GM19193 (cell line): ENCODE results near the gene ADAM23.

ENCODE experiments used
- POLR2A ChIP-seq: IDR thresholded peaks from 4 replicates; pipeline ENCODE4 v1.6.1; 2011; ENCODE audit not compliant: insufficient read depth, insufficient read length; ENCODE audit errors: extremely low read depth

The ADAM23 gene

DNA sequence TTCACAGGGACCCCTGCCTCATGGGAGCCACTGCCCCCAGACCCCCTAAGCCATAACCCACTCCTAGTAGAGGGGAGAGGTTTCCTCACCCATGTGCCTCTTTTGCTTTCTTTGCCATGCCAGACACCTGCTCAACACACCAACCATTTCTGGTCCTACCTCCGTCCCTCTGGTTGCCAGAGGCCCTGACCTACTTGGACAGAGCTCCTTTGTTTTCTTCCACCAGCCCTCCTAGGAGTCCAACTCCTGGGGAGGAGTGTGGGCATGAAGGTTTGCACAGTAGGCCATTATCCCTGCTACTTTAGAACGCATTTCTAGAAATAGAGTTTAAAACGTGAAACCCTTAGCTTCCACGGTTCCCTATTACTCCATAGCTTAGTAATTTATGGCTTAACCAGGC is 122.3 kb downstream of the ADAM23 start:
- no peak for TF ChIP-seq POLR2A

DNA sequence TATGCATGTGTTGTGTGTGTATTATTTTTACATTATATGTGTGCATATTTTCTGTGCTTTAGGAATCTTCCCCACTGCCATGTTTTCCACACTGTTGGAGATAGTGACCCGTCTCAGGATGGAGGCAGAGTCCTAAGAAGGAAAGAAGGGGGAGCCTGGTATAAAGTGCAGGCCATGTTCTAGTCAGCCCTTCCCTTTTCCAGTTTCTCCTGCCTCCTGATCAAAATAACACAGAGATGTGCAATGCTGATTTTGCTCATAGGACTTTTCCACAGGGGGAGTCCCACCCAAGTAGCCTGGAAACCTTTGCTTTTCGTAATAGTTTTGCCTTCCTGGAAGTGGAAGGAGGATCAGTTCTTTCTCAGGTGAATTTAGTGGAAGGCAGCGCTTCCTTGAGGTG is 126.1 kb downstream of the ADAM23 start:
- TF ChIP-seq POLR2A, result no peak

DNA sequence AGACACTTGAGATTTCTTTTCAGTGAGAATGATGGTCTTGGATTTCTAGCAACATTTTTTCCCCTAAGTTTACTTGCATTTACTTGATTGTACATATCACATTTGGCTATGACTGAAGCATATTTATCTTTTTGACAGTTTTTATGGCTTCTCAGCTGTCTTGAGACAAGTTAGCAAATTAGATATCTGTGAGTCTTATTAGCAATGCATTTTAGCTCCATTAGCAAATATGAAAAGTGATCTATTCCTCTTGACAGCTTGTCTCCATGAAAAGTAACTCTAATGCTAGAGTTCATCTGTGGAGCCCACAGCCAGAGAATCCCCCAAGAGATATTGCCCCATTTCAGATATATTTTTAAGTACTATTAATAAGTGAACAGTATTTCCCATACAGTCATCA is 126.9 kb downstream of the ADAM23 start:
- no peak for TF ChIP-seq POLR2A

DNA sequence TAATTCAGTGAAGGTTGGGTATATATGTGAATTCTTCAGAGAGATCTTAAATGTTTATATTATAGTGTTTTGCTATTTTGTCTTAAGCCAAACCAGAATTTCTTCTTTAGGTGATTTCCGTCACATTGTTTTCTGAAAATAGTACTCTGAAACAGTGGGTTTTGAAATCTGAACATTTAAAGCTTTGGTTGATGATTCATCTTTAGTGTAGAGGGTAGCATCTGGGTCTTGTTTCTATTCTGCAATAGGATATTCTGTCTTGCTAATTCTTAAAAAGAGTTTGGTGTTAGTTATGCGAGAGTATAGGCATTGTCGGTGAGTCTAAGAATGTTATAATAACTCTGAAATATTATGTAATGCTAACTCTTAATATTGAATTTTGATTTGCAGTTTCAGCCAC is 129.4 kb downstream of the ADAM23 start:
- no peak for TF ChIP-seq POLR2A

DNA sequence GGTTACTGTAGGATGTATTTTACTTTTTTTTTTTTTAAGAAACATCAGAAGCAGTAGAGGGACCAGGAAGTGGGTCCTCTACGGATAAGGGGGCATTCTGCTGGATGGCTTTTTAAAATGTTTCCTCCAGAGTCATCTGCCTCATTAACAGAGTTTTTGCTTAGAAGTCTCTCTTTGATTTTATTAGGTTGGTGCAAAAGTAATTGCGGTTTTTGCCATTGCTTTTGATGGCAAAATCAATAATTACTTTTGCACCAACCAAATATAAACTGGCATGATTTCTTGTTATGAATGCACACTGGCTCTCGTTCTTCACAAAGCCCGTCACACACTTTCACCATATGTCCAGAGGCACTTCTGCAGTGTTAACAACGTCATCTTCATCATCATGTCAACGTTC is 130.5 kb downstream of the ADAM23 start:
- no peak for TF ChIP-seq POLR2A

DNA sequence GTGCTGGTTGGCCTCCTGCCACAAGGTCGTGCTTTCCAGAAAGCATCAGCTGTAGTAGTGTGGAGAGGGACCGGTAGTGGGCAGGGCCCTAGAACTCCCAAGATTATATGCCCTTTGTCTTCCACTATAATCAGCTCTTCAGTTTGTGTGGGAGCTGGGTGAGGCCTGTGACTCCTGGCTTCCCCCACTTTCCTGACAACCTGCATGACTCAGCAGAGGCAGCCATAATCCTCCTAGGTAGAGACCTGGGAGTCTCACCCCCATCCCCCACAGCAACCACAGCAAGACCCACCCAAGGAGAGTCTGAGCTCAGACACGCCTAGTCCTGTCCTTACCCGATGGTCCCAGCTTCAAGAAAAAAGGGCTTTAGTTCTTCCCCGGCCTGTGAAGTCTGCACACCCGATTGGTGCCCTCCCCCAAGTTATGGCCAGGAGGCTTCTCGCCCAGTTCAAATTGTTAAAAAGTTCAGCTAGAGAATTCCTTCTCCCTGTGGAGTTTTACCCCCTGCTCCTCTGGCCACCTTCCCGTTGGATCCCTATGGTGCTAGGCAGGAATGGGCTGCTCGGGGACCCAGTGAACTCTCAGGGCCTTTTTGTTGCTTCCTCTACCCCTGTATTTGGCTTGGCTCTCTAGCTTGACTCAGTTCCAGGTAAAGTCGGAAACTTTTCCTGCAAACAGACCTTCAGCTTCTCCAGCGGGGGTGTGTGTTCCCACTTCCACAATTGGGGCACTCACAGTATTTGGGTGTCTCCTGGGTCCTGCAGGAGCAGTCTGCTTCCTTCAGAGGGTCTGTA is 141.2 kb downstream of the ADAM23 start:
- no peak for TF ChIP-seq POLR2A

DNA sequence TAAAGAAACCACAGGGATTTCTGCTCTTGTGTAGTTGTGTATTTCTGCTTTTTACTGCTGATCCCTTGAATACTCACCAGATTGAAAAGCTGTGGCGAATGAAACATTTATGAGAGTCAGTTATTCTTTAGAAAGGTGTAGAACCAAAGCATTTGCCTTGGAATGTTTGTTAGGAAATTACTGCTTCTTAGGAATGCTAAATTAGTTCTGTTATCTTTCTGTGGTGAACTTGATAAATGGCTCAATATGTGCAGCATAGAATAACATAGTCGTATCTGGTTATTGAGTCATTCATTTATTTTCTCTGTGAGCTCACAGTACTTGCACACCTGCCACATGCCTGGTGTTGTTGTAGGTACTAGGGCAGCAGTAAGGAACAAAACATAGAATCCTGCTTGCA is 142.0 kb downstream of the ADAM23 start:
- TF ChIP-seq POLR2A, result no peak

DNA sequence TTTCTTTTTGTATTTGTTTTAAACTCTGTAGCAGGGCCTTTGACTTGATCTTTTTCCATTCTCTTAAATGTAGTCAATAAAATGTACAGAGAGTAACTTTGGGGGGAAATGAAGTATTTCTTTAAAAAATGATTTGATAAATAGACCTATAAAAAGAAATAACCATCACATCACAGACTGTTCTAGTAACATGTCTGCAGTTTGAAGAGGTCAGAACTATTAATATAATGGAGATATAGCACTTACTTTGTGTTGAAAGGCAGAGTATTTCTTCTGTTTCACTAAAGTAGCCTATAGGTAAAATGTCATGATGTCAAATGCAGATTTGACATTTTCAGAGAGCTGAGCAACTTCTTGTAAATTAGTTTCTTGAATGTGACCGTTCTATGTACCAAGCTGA is 143.3 kb downstream of the ADAM23 start:
- TF ChIP-seq POLR2A, result no peak

DNA sequence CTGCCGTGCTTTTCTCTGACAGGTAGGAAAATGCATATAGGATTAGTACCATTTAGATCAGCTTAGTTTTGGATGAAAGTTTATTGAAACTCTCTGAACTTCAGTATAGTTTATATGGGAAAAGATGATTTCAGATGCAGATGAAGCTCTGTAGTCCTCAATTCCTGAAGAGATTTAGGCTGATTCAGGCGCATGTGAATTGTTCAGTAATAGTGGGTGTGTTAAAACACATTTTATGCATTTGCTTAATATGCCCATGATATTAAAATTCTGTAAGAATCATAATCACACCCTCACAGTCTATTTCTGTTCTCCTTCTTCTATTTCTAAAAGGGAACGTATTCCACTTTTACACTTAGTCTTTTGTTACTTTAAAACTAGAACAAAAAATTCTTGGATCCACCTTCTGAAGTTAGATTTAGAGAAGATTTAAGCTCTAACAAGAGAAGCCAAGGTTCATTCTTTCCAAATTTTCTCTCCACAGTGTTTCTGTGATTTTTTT is 154.4 kb downstream of the ADAM23 start:
- no peak for TF ChIP-seq POLR2A

DNA sequence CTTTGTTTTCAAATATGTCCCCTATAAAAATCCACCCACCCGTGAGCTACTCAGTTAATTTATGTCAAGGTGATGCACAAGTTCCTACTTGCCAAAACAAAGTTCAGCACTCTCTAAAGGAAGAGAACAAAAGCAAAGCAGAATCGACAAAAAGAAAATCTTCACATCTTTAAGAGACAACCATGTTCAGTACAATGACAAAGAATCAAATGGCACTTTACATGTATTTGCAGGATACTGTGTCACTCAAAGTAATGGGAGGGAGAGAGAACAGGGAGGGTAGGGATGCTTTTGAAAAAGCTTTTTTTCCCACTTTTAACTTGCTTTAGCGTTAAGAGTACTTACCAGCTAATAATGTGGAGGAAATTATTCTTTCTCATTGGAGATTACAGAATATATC is 159.9 kb downstream of the ADAM23 start:
- no peak for TF ChIP-seq POLR2A

DNA sequence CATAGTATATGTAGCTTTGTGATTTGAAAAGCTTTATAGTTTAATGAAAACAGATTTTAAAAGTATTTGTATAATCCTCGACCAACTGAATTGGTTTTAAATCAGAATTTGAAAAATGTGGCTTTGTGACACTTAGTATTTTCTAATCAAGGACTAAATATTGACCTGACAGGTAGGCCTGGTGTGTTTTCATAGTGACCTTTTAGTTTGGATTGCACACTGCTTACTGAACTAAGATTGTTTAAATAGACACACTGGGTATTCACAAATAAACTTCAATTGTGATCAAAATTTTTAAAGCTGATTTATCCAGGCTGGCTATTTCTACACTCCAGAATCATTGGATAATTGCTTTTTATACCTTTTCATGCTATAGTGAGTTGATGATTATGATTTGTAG is 167.1 kb downstream of the ADAM23 start:
- no peak for TF ChIP-seq POLR2A

DNA sequence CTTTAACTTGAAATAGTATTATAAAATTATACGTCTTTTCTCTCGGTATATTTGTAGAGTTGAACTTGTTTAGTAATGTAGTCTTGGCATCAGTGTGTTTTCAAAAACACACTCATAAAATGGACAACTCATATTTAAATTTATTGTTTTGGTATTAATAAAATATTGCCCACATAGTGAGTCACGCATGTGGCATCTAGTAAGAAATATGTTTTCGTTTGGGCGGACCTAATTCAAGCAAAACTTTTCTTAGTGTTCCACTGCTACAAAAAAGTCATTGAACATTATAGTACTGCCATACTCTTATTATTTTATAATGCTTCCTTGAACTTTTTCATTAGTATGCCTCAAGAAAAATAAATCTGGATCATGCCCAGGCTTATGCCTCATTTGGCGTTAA is 167.9 kb downstream of the ADAM23 start:
- TF ChIP-seq POLR2A, result no peak

DNA sequence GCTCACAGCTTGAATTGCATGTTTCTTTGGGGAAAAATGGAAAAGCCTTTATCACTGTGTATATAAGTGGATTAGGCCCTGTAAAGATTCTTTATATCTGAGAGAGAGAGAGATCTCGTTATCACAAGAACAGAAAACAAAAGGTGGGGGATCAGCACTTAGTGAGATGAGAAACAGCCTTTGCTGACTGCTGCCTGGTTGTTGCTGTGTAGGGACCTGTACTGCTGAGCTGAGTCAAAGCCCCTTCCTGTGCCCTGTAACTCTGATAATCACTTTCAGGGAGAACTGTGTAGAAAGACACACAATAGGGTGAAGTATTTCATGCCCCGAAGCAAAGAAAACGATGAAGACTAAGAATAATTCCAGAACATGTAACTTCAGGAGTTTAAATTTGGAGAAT is 168.4 kb downstream of the ADAM23 start:
- no peak for TF ChIP-seq POLR2A

DNA sequence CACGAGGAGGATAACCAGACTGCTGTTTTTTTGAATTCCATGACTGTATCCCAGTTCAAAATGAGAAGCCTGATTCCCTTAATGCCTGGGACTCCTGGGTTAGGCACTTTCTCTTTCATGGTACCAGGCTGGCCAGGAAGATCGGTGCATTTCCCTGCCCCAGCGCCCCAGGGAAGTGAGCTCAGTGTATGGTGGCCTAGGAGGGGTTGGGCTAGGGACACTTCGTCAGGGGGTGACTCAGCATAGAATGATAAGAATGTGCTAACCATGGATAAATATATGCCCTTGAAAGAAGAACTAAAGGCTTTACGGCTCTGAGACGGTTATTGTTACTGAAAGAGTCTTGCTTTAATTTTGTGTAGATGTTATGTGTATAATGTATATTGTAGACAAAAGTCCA is 171.5 kb downstream of the ADAM23 start:
- no peak for TF ChIP-seq POLR2A

DNA sequence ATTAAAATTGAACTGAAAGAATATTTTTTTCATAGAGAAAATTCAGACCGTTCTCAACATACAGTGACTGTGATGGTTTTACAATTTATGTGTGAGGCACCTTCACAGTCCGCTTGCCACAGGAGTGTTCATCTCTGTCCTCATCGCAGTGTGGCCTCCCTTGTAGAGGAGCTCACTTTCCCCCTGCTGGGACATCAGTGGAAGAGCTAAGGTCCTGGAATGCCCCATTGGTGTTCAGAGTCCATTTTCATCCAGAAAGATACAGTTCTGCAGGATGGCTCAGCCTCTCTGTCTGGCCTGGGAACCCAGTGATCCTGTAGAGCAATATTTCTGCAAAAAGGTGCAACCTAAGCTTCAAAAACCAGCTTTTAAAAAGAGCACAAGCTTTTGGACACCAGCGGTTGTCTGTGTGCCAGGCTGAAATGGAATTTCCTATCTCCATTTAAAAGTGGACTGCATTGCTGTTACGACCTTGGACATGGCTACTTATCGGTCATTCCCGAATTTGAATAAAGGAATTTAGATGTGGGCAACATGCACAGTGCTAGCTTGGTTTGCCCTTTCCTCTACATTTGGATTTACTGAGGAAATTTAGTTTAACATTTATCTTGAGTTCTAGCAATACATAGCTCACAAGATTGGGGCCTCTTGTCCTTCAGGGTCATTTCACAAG is 172.2 kb downstream of the ADAM23 start:
- no peak for TF ChIP-seq POLR2A

DNA sequence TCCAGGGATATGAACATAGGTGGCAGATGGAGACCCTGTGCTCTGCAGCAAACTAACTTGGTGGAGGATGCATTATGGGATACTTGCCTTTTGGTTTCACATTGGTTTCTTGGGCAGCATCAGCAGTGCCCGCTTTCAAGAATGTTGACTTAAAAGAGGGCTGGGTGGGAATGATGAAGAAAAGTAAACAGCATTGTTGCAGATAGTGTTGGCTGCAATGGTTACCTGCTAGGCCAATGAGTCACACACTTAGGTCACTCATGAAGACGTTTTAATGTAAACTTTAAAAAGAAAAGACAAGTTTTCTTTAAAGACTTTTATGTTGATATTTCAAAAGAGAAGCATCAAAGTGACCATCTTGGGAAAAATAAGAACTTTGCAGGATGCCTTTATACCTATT is 172.8 kb downstream of the ADAM23 start:
- no peak for TF ChIP-seq POLR2A
